Measurements from ENCODE around the gene PLPPR5. TPM values are rescaled to one million over a fixed set of nuclear protein-coding genes. Genes with fewer than 3 reads are reported as not detected.

The PLPPR5 gene
- total RNA-seq, 2 donors from 2014 or later = not detected

DNA sequence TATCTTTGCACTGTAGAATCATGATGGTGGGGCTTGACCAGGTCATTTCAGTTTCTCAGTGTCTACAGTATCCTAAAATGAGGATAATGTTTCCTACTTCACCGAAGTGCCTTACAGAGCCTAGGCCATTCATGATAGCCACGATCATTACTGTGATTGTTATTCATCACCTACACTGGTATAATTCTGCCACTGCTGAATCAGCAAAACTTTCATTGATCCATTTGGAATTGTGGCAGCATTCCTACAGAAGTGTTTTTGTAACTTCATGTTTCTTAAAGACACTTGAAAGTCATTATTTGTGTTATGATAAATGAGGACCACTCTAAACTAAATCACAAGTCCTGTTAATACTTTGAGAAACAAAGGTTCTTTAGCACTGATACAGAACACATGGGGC is 6.0 kb upstream of the PLPPR5 start:
- no peak for TF ChIP-seq CTCF (IDR thresholded peaks at IDR 0.05)
- Histone ChIP-seq H3K27ac (no peak overlapping the region), H3K4me3 (no peak overlapping the region), H3K9me3 (no peaks in the 10 kb centered on the region), H3K4me1 (no peaks in the 10 kb centered on the region), H3K27me3 (no peaks in the 10 kb centered on the region), H3K36me3 (no peaks in the 10 kb centered on the region)
- no peak for DNase-seq (ENCODE audit: low spot score)

GRCh38 chr1:99007366-99007765 is 2.7 kb upstream of the PLPPR5 start:
- peaks cover 0 to 16% of the 10 kb centered on the region in 2 donors for H3K4me1 ChIP-seq
- H3K27me3 ChIP-seq = peaks cover 6 to 15% of the 10 kb centered on the region in 2 donors
- TF ChIP-seq CTCF (IDR thresholded peaks at IDR 0.05) = no peak
- H3K36me3 ChIP-seq = no peaks in the 10 kb centered on the region
- no peak for DNase-seq (ENCODE audit: low spot score)
- H3K27ac ChIP-seq = no peak overlapping the region
- H3K4me3 ChIP-seq = no peak overlapping the region
- no peaks in the 10 kb centered on the region for H3K9me3 ChIP-seq

GRCh38 chr1:99005537-99005942 is 879 bp upstream of the PLPPR5 start:
- no peak for TF ChIP-seq CTCF (IDR thresholded peaks at IDR 0.05)
- Histone ChIP-seq H3K36me3 (no peaks in the 10 kb centered on the region), H3K4me1 (peaks cover 0 to 16% of the 10 kb centered on the region in 2 donors), H3K27ac (no peak overlapping the region), H3K27me3 (peaks cover 6 to 15% of the 10 kb centered on the region in 2 donors), H3K9me3 (no peaks in the 10 kb centered on the region), H3K4me3 (peak overlapping the region in 1 of 2 donors; percentile 43)
- DNase-seq (ENCODE audit: low spot score) = no peak

DNA sequence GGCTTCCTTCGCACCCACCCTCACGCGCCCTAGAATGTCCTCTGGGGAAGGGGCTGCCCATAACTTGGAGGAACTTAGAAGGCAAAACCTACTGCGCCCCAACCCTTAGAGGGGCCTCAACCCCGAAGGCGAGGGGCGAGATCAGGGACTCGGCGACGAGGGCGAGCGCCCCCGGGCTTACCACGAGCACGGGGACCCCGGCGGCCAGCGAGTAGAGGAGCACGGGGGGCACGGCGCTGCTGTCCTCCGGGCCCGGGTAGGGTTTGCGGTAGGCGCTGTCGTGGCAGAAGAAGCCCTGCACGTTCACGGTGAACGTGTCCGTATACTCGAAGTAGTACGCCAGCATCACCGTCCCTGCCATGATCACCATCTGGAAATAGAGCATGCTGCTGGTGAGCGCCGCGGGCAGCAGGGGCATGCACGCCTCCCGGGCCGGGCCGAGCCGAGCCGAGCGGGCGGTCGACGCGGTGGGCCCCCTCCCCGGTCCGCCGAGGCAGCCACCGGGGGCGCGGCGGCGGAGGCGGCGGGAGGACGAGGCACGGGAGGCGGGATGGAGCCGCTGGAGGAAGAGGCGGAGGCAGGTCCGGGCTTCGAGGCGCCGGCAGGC is 304 bp downstream of the PLPPR5 start:
- Histone ChIP-seq H3K9me3 (no peaks in the 10 kb centered on the region), H3K27ac (no peak overlapping the region), H3K36me3 (no peaks in the 10 kb centered on the region), H3K27me3 (peaks cover 6 to 15% of the 10 kb centered on the region in 2 donors), H3K4me3 (peak overlapping the region; percentile 17 to 43), H3K4me1 (peaks cover 0 to 16% of the 10 kb centered on the region in 2 donors)
- DNase-seq (ENCODE audit: low spot score) = no peak
- TF ChIP-seq CTCF (IDR thresholded peaks at IDR 0.05) = no peak

DNA sequence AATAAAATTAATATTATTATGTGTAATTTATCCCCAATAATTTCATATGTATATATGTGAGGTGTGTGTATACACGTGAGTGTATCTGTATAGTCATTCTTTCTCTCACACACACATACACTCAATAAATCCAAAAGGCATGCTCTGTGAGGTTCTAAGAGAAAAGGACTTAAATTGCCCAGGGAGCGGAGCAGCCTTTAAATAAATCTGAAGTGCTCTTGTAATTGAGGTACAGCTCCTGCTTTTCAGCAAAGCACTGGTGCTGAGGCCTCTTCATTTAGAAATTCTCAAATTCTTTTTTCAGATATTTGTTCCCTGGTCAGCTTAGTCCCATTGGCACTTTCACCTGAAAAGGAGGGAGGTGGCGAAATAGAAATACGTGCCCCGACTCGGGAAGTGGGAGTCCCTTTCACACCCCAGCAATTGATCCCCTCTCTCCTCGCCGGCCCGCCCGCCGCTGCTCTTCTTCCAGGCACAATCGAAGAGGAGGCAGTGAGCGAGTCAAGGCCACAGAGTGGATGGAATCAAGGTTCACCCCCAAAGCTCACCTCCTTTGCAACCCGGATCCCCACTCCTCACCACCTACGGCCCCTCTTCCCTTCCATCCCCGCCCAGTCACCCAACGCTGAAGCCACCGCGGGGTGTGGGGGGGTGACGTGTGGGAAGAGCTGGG is 944 bp downstream of the PLPPR5 start:
- peaks cover 6 to 15% of the 10 kb centered on the region in 2 donors for H3K27me3 ChIP-seq
- H3K4me1 ChIP-seq = peaks cover 0 to 16% of the 10 kb centered on the region in 2 donors
- no peak overlapping the region for H3K4me3 ChIP-seq
- no peaks in the 10 kb centered on the region for H3K36me3 ChIP-seq
- H3K27ac ChIP-seq = no peak overlapping the region
- H3K9me3 ChIP-seq = no peaks in the 10 kb centered on the region
- DNase-seq (ENCODE audit: low spot score) = no peak
- TF ChIP-seq CTCF (IDR thresholded peaks at IDR 0.05) = no peak
